HG03039 (cell line): ENCODE data around the gene SRP9.
"Not testable (repeated sequence)": the region's sequence is repeated elsewhere in the genome, so short reads cannot be mapped to it uniquely, and the experiment has no call there.

Experiments used
- ATAC-seq: cut with Tn5 transposase; IDR thresholded peaks from one replicate; pipeline ENCODE4 v1.9.1; 2021; ENCODE audit warnings: mild to moderate bottlenecking, moderate library complexity; ENCODE audit not compliant: unreplicated experiment

Gene SRP9

GRCh38 chr1:225754940-225755641, 22.5 kb upstream of the SRP9 start:
- no peak for ATAC-seq

- no peak for ATAC-seq
Observed at GRCh38 chr1:225755671-225756319, 21.8 kb upstream of the SRP9 start.

GRCh38 chr1:225757927-225758656, 19.5 kb upstream of the SRP9 start:
- no peak for ATAC-seq

GRCh38 chr1:225759972-225760371, 17.7 kb upstream of the SRP9 start:
- not testable (repeated sequence) for ATAC-seq

GRCh38 chr1:225760531-225760930, 17.1 kb upstream of the SRP9 start:
- ATAC-seq, result no peak

GRCh38 chr1:225761395-225761794, 16.2 kb upstream of the SRP9 start:
- not testable (repeated sequence) for ATAC-seq

- ATAC-seq, result no peak
Observed at GRCh38 chr1:225762002-225762441, 15.6 kb upstream of the SRP9 start.

GRCh38 chr1:225762444-225762843, 15.2 kb upstream of the SRP9 start:
- ATAC-seq, result no peak

GRCh38 chr1:225763716-225764548, 13.7 kb upstream of the SRP9 start:
- ATAC-seq, result no peak

- no peak for ATAC-seq
Observed at GRCh38 chr1:225765982-225766674, 11.5 kb upstream of the SRP9 start.

GRCh38 chr1:225766967-225767633, 10.5 kb upstream of the SRP9 start:
- ATAC-seq, result no peak

- no peak for ATAC-seq
Observed at GRCh38 chr1:225767634-225768540, 9.7 kb upstream of the SRP9 start.

- no peak for ATAC-seq
Observed at GRCh38 chr1:225768662-225769426, 8.8 kb upstream of the SRP9 start.

GRCh38 chr1:225769687-225770086, 7.9 kb upstream of the SRP9 start:
- no peak for ATAC-seq

GRCh38 chr1:225770561-225771248, 6.9 kb upstream of the SRP9 start:
- no peak for ATAC-seq

GRCh38 chr1:225771661-225772322, 5.8 kb upstream of the SRP9 start:
- ATAC-seq, result no peak

- no peak for ATAC-seq
Observed at GRCh38 chr1:225772323-225772768, 5.3 kb upstream of the SRP9 start.
